Activated T-cell treated with anti-CD3 and anti-CD28 coated beads for 4 hours (primary cell): ENCODE results near the gene UBR4.

Experiments
- DNase-seq: peaks from one replicate; pipeline ENCODE4 v3.0.0-alpha.2; 2020

UBR4 gene

DNA sequence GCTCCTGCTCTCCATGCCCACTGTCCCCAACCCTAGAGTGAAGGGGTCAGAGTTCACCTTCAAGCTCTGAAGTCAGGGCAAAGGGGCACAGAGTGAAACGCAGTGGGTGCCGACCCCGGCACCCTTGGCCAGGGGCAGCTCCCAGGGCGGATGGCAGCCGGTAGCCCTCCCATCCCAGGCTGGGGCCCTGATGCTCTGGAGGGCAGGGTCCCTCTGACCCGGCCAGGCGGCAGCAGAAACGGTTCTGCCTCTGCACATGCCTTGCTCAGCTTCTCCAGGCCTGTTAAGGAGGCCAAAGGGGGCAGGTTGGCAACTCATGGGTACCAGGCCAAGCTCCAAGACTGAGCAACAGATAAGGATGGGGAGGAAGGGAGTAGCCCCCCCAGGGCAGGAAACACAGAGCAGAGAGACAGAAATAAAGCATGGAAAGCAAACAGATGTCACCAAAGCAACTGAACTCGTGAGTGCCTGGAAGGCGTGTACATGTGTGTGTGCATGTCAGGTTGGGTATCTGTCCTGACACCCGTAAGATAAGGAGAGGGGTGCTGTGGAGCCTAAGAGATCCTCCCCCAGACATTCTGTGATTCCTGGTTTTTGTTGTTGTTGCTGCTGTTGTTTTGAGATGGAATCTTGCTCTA, 141.3 kb downstream of the UBR4 start:
- DNase-seq = no peak

DNA sequence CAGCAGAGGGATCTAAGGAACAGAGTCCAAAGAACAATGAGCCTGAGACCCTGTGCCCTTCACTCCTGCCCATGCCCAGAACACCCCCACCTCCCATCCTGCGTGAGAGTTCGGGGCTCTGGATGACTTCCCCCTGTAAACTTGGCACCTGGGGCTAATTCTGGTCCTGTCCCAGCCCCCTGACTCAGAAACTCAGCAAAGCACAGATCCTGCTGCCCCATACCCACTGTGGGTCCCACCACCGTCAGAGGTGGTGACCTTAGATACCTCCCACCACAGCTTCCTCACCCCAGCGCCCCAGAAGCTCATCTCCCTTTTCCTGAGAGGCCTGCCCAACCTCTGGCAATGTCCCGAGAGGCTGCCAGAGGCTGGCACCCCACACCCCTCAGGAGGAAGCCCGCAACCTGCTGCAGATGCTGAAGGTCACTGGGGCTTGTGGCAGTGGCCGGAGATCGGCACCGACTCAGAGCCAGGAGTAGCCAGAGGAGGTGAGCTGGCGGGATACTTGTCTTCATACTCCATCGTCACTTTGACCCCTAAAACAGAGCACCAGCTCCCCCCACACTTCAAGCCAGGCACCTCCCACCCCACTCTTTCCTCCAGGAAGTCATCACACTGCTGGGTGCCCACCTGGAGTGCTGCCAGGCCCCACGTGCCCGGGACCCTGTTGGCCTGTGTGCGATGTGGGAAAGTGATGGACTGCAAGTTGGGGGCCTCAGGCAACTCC, 142.0 kb downstream of the UBR4 start:
- no peak for DNase-seq

- no peak for DNase-seq
These were observed 142.7 kb downstream of the UBR4 start for GRCh38 chr1:19067182-19067911.

- DNase-seq = no peak
These were observed 143.2 kb downstream of the UBR4 start for GRCh38 chr1:19066874-19067181.

DNA sequence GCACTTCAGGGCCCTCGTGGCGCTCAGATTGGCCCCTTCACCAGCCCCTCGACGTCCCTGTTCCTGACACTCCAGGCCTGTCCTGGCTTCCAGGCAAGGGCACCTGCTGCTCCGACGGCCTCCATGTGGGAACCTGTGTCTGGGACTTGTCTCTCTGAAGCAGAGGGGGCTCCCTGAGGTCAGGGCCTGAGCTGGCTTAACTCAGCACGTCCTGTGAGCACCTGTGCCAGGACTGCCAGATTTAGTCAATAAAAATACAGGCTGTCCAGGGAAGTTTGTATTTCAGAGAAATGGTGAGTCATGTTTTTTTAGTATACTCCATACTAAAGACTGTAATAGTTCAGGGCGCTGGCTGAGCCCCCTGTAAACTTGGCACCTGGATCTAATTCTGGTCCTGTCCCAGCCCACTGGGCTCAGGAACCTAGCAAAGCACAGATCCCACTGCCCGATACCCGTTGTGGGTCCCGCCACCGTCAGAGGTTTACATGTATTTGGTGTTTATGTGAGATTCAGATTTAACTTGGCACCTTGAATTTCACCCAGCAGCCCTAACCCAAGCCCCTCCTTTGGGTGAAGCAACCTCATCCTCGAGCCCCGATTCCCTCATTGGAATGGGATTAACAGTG, 143.7 kb downstream of the UBR4 start:
- no peak for DNase-seq

GRCh38 chr1:19065526-19066247, 144.4 kb downstream of the UBR4 start:
- DNase-seq = no peak

DNA sequence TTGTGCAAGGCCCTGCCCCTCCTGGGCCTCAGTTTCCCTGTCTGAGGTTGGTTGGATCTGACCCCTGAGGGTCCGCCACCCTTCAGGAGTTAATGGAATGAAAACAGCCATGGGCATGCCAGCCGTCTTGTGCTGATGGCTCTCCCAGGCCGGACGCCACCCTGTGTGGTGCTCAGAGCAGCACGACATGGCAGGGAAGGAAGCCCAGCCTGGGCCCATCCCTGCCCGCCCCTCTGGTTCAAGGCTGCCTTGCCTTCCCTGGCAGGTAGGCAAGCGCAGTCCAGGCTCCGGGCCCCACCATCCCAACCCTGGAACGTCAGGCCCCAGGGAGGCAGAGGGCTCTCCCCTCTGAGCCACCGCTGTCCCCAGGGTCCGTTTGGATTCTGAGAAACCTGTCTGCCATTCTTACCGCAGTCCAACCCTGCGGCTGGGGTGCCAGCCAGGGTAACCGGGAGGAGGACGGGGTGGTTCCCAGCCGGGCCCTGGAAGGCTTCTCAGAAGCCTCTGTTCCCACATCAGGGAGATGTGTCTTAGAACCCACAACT, 145.1 kb downstream of the UBR4 start:
- DNase-seq = no peak

- DNase-seq = no peak
These were observed 146.9 kb downstream of the UBR4 start for GRCh38 chr1:19063122-19063521.

GRCh38 chr1:19062258-19063029, 147.6 kb downstream of the UBR4 start:
- DNase-seq = no peak

DNA sequence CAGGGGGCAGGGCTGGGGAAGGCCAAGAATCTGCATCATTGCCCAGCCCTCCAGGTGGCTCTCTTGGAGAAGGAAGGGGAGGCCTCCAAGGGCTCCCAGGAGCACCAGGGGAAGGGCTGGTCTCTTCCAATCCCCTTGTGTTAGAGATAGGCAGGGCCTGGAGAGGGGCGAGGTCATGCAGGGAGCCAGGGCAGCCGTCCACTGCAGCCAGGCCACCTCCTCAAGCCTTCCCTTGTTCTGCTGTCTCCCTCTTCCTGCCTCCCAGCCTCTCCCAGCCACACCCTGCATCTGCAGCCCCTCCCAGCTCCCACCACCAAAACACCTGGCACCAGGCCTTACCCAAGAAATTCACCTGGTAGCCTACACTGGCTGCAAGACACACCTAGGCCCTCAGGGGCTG, 148.3 kb downstream of the UBR4 start:
- DNase-seq = no peak

DNA sequence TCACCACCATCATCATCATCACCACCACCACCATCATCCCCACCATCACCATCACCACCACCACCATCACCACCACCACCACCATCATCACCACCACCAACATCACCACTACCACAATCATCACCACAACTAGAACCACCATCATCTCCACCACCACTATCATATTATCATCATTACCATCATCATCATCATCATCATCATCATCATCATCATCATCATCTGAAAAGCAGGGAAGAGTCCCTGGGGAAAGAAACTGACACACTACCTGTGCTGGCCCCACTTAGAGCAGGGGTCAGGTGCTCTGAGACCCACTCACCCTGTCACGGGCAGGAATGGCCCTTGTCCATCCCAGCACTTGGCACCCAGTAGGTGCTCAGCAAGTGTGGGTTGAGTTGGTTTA, 148.7 kb downstream of the UBR4 start:
- no peak for DNase-seq

GRCh38 chr1:19059773-19060172, 150.3 kb downstream of the UBR4 start:
- DNase-seq = no peak

DNA sequence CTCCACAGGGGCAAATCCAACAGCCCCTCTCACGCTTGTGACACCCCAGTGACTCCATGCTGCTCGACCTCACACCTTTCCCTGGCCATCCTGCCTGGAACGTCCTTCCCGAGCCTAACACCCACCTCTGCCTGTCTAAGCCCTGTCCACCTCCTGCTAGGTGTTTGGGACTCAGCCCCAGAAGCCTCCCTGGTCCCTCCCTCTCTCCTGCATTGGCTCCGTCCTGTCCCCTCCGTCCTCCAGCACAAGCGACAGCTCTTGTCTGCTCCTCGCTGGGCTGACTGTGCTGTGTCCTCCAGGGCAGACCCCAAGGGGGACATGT, 151.6 kb downstream of the UBR4 start:
- no peak for DNase-seq

GRCh38 chr1:19057784-19058475, 152.1 kb downstream of the UBR4 start:
- DNase-seq = no peak

GRCh38 chr1:19057182-19057779, 152.8 kb downstream of the UBR4 start:
- no peak for DNase-seq

DNA sequence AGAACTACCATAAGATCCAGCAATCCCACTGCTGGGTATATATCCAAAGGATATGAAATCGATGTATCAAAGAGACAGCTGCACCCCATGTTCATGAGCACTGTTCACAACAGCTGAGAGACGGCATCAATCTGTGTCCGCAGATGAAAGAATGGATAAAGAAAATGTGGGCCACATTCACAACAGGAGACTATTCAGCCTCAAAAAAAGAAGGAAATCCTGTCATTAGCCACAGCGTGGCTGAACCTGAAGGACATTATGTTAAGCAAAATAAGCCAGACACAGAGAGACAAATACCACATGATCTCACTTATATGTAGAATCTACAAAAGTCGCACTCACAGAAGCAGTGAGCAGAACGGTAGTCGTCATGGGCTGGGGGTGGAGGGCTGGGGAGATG, 154.4 kb downstream of the UBR4 start:
- no peak for DNase-seq

DNA sequence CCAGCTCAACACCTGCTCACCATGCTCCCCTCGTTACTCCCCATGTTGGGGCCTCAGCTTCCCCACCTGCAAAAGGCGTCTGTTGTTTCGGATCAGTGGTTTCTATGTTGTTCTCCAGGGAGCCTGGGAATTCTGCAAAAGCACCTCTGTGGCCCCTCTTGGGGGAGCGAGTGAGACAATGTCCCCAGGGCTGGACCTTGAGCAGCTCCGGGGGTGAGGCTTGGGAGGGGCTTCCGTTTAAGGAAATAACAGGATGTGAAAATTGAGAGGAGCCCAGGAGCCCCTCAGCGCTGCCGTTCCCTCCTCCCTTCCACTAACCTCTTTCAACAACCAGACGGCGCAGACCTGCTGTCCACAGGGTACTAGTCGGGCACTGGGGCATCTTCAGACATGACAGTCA, 155.1 kb downstream of the UBR4 start:
- DNase-seq = no peak

DNA sequence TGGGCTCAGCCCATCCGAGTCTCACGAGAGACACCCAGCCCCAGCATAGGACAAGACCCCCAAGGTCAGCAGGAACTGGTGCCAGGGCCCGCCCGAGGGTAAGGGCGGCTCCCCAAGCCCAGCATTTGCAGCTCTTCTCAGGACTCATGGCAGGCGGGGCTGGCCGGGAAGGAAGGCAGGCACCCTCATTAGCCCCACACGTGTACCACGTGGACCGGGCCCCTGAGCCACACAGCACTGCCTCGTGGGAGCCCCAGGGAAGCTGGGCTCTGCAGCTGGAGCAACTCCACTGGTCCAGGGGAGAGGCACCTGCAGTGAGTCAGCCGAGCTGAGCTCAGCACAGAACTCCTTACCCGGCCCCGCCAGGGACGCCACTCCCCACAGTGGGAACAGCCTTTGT, 155.8 kb downstream of the UBR4 start:
- DNase-seq = no peak

DNA sequence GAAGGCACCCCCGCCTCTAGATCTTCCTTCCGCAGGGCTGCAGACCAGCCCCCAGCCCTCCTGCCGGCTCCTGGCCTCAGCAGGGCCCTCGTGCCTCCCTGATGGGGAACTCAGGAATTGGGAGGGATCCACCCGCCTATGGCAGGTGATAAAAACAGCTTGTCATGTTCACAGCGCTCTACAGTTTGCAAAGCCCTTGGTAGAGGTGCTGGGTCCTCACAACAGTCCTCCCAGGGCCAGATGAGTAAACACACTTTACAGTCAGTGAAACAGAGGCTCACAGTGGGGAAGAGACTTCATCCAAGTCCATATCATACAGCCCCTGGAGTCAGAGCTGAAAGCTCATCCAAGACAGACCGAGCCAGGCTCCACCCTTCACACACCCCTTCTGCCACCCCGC, 156.6 kb downstream of the UBR4 start:
- no peak for DNase-seq

DNA sequence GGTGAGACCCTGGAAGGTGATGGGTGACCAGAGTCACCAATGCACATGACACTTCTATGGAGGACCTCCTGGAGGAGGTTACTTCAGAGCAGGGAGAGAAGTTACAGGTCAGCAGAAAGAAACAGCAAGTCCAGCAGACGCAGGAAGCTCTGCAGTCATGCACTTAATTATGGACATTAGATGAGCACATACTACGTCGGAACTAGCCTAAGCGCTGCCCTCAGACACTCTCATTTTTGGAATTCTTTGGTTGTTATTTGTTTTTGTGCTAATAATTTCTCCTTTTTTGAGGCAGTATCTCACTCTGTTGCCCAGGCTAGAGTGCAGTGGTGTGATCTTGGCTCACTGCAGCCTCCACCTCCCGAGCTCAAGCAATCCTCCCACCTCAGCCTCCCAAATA, 160.3 kb downstream of the UBR4 start:
- DNase-seq = no peak

DNA sequence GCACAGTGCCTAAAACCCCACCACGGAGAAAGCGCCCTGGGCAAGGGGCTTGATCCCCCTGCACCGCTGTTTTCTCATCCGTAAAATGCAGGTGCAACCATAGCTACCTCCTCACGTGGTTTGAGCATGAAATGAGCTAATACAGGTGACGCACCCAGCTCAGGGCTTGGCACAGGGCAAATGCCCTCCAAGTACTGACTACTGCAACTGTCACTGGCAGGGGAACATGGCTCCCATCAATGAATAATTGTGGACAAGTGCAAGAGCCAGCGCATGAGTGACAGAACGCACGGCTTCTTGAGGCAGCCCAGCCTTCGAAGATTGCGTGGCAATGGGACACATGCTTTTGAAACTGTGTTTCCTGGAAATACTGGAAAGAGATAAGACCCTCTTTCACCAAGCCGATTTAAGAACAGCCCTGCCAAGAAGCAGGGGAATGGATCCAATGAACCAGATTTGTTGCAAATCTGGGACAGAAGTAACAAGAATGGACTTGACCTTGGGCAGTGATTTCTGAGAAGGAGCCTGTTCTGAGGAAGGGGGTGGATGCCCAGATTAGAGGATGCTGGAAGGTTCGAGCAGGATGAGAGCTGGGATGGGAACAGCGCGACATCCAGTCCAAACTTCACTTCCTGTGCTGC, 160.8 kb downstream of the UBR4 start:
- no peak for DNase-seq
